Subcutaneous abdominal adipose tissue (tissue), 5 donors: ENCODE results near the gene KLC4.
A peak's percentile ranks its signal among the peaks of the same experiment; 100 is the strongest.
"Not testable (repeated sequence)": the region's sequence is repeated elsewhere in the genome, so short reads cannot be mapped to it uniquely, and the experiment has no call there.

ENCODE experiments used
- H3K27ac ChIP-seq: one replicate; pipeline ENCODE4 v1.7.0; 2013; ENCODE audit warnings: low read depth, mild to moderate bottlenecking, inconsistent platforms, low read length, moderate library complexity
- H3K27me3 ChIP-seq, 5 donors: one replicate each; pipeline ENCODE4 v1.7.0; 2013; ENCODE audit warnings: low read length in 5 of 5, inconsistent platforms in 1 of 5; ENCODE audit not compliant: control insufficient read depth in 5 of 5, insufficient read depth in 4 of 5
- H3K36me3 ChIP-seq, 5 donors: one replicate each; pipeline ENCODE4 v1.7.0; 2013; ENCODE audit warnings: low read length in 5 of 5; ENCODE audit not compliant: control insufficient read depth in 5 of 5, insufficient read depth in 5 of 5
- H3K4me1 ChIP-seq, 5 donors: one replicate each; pipeline ENCODE4 v1.7.0; 2013; ENCODE audit warnings: low read length in 5 of 5, mild to moderate bottlenecking in 3 of 5, moderate library complexity in 1 of 5; ENCODE audit not compliant: control insufficient read depth in 5 of 5, insufficient read depth in 5 of 5
- H3K4me3 ChIP-seq, 5 donors: one replicate each; pipeline ENCODE4 v1.7.0; 2013; ENCODE audit warnings: low read length in 5 of 5, low read depth in 1 of 5
- H3K9ac ChIP-seq, 5 donors: one replicate each; pipeline ENCODE4 v1.7.0; 2013; ENCODE audit warnings: low read length in 5 of 5, mild to moderate bottlenecking in 4 of 5, moderate library complexity in 3 of 5
- H3K9me3 ChIP-seq, 5 donors: one replicate each; pipeline ENCODE4 v1.7.0; 2013; ENCODE audit warnings: low read length in 5 of 5; ENCODE audit not compliant: control insufficient read depth in 5 of 5
- donor health status: healthy.
- donor health status: healthy.
- donor health status: healthy.
- donor health status: healthy.
- donor health status: healthy.

Gene KLC4

DNA sequence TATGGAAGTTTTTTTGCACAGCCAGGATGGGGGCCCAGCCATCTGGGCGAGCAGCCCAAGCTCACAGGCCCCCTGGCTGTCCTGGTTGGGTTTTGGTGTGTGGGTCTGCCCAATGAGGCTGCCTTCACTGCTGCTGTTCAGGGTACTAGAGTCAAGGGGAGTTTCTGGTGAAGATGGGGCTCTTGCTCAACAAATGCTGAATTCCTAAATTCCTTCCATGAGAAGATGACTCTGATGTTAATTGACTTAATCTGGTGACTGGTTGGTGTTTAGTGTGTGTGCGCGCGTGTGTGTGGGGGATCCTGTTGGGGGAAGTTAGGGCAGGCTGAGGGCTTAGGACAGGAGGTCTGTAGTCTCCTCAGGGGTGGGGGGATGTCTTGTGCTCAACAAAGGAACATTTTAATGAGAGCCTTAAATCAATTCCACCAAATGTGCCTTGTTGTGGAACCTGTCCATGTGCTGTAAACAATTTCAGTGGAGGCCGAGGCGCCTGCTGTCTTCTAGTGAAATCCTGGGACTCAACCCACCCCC is 18.6 kb downstream of the KLC4 start:
- H3K9ac ChIP-seq, result no peak overlapping the region
- H3K4me3 ChIP-seq, result no peak overlapping the region
- no peak overlapping the region for H3K27ac ChIP-seq
- peaks cover 0 to 18% (median 16%) of the 10 kb centered on the region in 5 donors for H3K36me3 ChIP-seq
- H3K9me3 ChIP-seq, result no peaks in the 10 kb centered on the region
- peaks cover 0 to 15% (median 13%) of the 10 kb centered on the region in 5 donors for H3K4me1 ChIP-seq
- H3K27me3 ChIP-seq, result peaks cover 2 to 22% (median 15%) of the 10 kb centered on the region in 5 donors

DNA sequence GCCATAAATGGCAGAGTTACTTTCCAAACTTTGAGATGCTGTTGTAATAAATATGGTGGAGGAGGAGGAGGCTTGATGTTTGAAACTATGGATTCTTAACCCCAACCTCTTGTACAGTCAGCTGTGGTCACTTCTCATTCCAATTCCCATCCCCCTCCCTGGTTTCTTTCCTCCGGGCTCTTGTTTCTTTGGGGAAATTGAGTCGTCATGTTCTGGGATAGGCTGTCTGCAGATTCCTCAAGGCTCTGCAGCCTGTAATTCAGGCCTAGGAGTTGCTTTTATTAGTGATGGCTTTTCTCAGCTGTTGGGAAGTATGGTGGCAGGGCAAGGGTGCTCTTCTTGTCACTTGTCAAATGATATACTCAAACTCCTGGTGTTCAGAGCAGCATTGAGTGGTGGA is 19.3 kb downstream of the KLC4 start:
- H3K36me3 ChIP-seq, result peaks cover 0 to 12% (median 11%) of the 10 kb centered on the region in 5 donors
- no peaks in the 10 kb centered on the region for H3K9me3 ChIP-seq
- H3K9ac ChIP-seq, result no peak overlapping the region
- no peak overlapping the region for H3K4me3 ChIP-seq
- H3K27me3 ChIP-seq, result peaks cover 2 to 22% (median 15%) of the 10 kb centered on the region in 5 donors
- H3K4me1 ChIP-seq, result peaks cover 0 to 15% (median 13%) of the 10 kb centered on the region in 5 donors
- H3K27ac ChIP-seq, result no peak overlapping the region

DNA sequence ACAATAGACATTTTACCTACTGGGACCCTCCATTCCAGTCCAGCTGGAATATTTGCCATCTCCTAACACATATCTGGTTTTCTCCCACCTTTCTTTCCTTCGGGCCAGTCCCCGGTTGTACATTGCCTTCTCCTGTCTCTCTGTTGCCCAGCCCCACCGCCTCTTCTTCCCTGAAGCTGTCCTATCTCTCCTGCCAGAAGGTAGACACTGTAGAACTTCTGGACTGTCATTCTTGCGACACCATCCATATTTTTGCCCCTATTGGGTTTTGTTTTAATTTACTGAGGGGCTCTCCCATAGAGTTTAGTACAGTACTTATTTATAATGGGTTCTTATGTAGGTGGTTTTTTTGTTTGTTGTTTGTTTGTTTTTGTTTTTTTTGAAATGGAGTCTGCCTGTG is 21.6 kb downstream of the KLC4 start:
- Histone ChIP-seq H3K9ac (no peak overlapping the region), H3K9me3 (no peaks in the 10 kb centered on the region), H3K27ac (no peak overlapping the region), H3K36me3 (no peaks in the 10 kb centered on the region), H3K27me3 (peaks cover 2 to 17% (median 9%) of the 10 kb centered on the region in 5 donors), H3K4me1 (peaks cover 2 to 10% (median 9%) of the 10 kb centered on the region in 5 donors), H3K4me3 (no peak overlapping the region)

DNA sequence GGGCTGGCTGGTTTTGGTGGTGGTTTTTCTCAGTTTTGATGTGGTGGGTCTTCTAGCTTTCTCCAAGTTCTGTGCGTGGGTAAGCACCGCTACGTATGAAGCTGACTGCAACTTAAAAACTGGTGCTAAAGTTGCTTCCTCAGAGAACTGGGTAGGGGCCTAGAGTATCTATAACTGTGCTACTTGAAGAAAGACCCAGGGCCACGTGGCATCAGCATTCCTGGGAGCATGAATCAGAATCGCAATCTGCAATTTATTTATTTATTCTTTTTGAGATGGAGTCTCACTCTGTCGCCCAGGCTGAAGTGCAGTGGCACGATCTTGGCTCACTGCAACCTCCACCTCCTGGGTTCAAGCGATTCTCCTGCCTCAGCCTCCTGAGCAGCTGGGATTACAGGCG is 22.5 kb downstream of the KLC4 start:
- H3K36me3 ChIP-seq, H3K27ac ChIP-seq, H3K4me1 ChIP-seq, H3K9ac ChIP-seq, H3K9me3 ChIP-seq, H3K4me3 ChIP-seq: not testable (repeated sequence)
- H3K27me3 ChIP-seq, result peaks cover under 1 to 10% (median 3%) of the 10 kb centered on the region in 5 donors

DNA sequence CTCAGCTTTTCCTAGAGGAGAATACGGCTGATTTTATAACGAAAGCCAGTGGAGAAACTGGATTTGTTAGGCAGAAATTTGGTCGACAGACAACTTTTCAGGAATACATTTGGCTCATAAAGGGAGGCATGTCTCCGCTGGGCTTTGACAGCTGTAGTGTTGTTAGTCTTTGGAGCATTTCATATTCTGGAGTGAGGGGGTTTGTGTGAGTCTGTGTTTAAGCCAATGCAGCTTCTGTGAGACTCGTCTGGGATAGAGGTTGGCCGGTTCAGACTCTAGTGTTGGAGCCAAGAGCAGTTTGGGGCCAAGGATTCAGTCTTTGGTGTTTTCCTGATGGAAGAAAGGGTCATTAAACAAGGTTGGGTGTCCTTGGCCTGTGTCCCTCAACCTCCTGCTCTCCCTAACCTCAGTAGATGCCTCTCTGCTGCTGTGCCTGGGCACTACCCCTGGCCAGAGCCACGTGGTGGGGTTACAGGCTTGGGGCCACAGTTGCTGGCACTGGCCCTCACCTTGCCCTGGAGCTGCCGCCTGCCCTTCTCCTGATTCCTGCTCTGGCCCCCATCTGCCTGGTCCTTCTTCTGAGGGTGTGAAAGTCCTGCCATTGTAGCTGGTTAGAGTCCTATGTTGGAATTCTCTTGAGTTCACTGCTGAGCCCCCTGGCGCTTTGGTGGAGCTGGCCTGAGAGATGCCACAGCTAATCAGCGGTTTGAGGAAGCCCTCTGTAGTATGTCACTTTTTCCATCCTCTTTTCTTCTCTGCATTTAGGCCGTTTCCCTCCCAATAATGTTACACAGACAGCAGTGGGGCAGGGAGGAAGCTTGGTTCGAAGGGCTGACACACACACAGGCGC is 23.6 kb downstream of the KLC4 start:
- Histone ChIP-seq H3K36me3 (no peaks in the 10 kb centered on the region), H3K27me3 (no peaks in the 10 kb centered on the region), H3K9me3 (no peaks in the 10 kb centered on the region), H3K4me1 (peaks cover 0 to 2% (median 0%) of the 10 kb centered on the region in 5 donors), H3K9ac (no peak overlapping the region), H3K27ac (no peak overlapping the region), H3K4me3 (no peak overlapping the region)

DNA sequence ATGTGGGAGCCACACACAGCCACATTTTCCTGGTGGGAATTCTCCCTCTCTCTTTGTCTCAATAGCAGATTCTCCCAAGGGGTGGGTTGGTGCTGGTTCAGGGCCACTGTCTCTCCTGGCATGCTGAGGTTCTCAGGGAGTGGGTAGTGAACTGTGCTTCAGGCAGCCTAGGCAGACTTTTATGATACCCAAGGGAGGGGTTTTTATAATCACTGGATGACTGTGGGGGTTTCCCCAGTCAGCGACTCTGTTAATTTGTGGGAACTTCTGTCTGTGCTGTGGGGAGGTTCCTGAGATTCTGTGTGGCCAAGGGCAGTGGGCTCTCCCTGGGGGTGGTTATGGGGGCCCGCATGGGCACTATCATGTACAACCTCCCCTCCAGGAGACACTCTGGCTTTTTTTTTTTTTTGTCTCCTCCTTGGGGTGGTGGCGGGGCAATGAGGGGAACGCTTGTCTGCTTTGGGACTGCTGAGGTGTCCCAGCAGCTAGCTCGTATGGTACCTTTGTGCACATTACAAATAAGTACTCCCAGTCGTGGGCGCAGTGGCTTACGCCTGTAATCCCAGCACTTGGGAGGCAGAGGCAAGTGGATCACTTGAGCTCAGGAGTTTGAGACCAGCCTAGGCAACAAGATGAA is 26.7 kb downstream of the KLC4 start:
- Histone ChIP-seq H3K27ac (no peak overlapping the region), H3K4me3 (no peak overlapping the region), H3K9me3 (no peaks in the 10 kb centered on the region), H3K4me1 (peaks cover 0 to 2% (median 0%) of the 10 kb centered on the region in 5 donors), H3K27me3 (no peaks in the 10 kb centered on the region), H3K36me3 (no peaks in the 10 kb centered on the region), H3K9ac (peak overlapping the region in 1 of 5 donors; percentile 56)

DNA sequence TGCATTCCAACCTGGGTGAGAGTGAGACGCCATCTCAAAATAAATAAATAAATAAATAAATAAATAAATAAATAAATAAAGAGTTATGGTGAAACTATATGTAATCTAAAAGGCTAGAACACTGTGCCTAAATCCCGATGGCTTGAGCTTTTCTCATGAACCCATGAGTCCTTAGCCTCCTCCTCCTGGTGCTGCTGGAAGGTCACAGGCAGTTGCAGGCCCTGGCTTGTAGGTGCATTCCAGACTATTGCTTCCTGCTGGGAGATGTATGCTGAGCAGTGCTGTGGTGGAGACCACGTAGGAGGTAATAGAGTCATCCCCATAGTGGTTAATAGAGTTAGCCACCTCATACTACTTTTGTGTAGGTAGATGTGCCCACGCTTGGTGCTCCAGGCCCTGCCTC is 29.2 kb downstream of the KLC4 start:
- H3K9me3 ChIP-seq, result no peaks in the 10 kb centered on the region
- H3K36me3 ChIP-seq, result no peaks in the 10 kb centered on the region
- H3K4me3 ChIP-seq, result no peak overlapping the region
- H3K27me3 ChIP-seq, result no peaks in the 10 kb centered on the region
- no peak overlapping the region for H3K27ac ChIP-seq
- H3K4me1 ChIP-seq, result peaks cover 2 to 6% (median 4%) of the 10 kb centered on the region in 5 donors
- no peak overlapping the region for H3K9ac ChIP-seq

DNA sequence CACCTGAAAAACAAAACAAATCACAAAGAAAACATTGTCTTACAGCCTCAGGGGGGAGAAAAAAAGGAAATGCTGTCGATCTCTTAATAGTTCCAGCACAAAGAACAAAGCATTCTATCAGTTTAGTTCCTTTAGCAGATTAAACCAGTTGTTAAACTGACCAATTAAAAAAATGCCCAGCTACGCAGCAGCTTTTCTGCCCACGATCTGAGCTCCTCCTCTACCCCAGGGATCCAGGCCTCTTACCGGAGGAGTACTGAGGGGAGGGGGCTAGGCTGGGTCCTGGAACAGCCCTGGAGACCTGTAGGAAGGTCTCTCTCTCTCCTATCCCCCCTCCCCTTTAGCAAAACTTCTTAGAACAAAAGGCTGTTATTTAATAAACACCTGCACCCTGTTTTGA is 30.0 kb downstream of the KLC4 start:
- Histone ChIP-seq H3K4me1 (peaks cover 4 to 13% (median 11%) of the 10 kb centered on the region in 5 donors), H3K36me3 (no peaks in the 10 kb centered on the region), H3K27ac (no peak overlapping the region), H3K9ac (no peak overlapping the region), H3K9me3 (no peaks in the 10 kb centered on the region), H3K4me3 (no peak overlapping the region), H3K27me3 (no peaks in the 10 kb centered on the region)

DNA sequence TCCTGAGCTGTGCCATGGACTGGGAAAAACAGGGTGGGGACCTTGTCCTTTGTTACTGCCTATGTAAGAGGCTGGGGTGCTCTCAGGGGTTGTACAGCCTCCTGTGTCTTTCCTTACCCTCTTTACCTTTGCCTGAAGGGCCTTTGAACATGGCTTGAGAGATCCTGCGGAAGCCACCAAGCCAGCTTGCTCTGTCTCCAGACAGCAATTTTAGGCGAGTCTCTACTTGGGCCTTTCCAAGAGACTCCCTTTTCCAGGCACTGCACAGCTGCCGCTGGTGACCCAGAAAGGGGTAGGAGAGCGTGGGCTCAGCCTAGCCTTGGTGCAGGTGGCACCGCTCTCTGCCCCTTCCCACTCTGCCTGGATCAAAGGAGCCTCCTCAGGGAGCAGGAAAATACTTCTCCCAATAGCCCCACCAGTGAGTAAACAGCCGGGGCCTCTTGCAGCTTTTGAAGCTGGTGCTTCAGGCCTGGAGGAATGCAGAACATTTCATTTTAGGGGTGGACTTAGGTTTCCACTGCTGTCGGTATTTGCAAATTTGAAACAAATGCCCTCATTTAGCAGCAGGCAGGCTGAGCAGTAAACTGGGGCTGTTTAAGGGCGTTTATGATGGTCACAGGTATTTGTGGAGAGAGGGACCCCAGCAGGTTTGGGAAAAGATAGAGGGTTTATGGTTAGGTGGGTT is 30.6 kb downstream of the KLC4 start:
- Histone ChIP-seq H3K4me1 (peaks cover 4 to 13% (median 11%) of the 10 kb centered on the region in 5 donors), H3K4me3 (no peak overlapping the region), H3K9me3 (no peaks in the 10 kb centered on the region), H3K9ac (no peak overlapping the region), H3K27ac (no peak overlapping the region), H3K27me3 (no peaks in the 10 kb centered on the region), H3K36me3 (no peaks in the 10 kb centered on the region)
